ENCODE data around the gene RNLS. TPM values are rescaled to one million over a fixed set of nuclear protein-coding genes. Genes with fewer than 3 reads are reported as not detected.

RNLS gene
- total and polyA plus RNA-seq, 2 of the 4 experiments (the other 2 are of a cell fraction) = 4.5 to 7.0 TPM

DNA sequence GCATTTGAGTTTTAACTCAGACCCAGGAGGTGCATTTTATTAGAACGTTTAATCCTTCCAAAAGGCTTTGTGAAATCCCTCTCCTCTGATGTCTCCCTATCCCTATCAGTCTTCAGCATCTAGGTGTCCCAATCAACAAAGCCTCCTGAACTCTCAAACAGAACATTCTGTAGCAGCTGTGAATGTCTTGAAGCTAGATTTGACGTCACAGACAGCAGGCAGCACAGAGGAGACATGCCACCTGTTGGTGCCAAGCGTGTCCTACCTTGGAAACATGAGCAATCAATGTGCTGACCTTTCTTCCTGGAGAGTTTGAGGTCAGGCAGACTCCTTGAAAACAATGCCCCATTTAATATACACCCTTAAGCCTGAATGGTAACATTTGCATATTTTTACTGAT, 125.5 kb downstream of the RNLS start:
- Histone ChIP-seq H2BK20ac (ENCODE audit: low read depth, low read length) (no peak overlapping the region), H3K14ac (replicated peaks; ENCODE audit: low read depth, low read length) (no peak overlapping the region), H3K4me1 (ENCODE audit: control insufficient read depth, insufficient read depth, low read length) (peaks cover 3% of the 10 kb centered on the region; the same call in 1 of the 2 replicates), H3K56ac (ENCODE audit: extremely low read depth, insufficient read depth, low read length) (no peak overlapping the region), H3K18ac (ENCODE audit: low read depth, low read length) (no peak overlapping the region), H2AK9ac (replicated peaks; ENCODE audit: low read depth, low read length, poor library complexity) (no peak overlapping the region), H2BK120ac (ENCODE audit: low read depth, low read length) (no peak overlapping the region), H3K9me3 (ENCODE audit: control insufficient read depth, insufficient read depth, low read length) (no peaks in the 10 kb centered on the region), H2BK15ac (ENCODE audit: low read depth, low read length) (no peak overlapping the region), H3K4ac (ENCODE audit: low read depth, low read length) (no peak overlapping the region), H4K91ac (ENCODE audit: insufficient read depth, low read depth, low read length) (no peak overlapping the region), H3K9ac (ENCODE audit: low read depth, low read length) (no peak overlapping the region), H3K27ac (ENCODE audit: insufficient read depth, low read length) (no peak overlapping the region), H3K9me1 (ENCODE audit: insufficient read depth, low read length) (no peaks in the 10 kb centered on the region), H4K8ac (ENCODE audit: low read depth in 2 of 2, low read length in 2 of 2) (no peak overlapping the region), H3K23ac (ENCODE audit: low read depth, low read length) (no peak overlapping the region), H3K27me3 (ENCODE audit: control insufficient read depth, insufficient read depth, low read length) (peaks cover 15% of the 10 kb centered on the region), H2AK5ac (ENCODE audit: low read depth, low read length) (no peak overlapping the region), H2AFZ (replicated peaks; ENCODE audit: low read length, poor library complexity) (no peak overlapping the region), H3K36me3 (ENCODE audit: control insufficient read depth, insufficient read depth, low read length) (no peaks in the 10 kb centered on the region), H4K20me1 (ENCODE audit: insufficient read depth, low read length) (no peaks in the 10 kb centered on the region), H4K5ac (ENCODE audit: low read depth, low read length) (no peak overlapping the region), H3K4me3 (ENCODE audit: insufficient read depth, low read depth, low read length) (no peak overlapping the region), H2BK5ac (ENCODE audit: low read depth, low read length, poor library complexity, severe bottlenecking) (no peak overlapping the region), H3K4me2 (ENCODE audit: low read depth, low read length) (no peak overlapping the region), H3K79me1 (ENCODE audit: low read depth in 1 of 2, low read length in 2 of 2) (no peaks in the 10 kb centered on the region)
- dilution Hi-C loops (cut with HindIII; ENCODE audit: low sequenced_read_pairs, unreplicated experiment) = no loop called here
- in situ Hi-C loops (cut with MboI; ENCODE audit: low sequenced_read_pairs) = no loop called here
- no peak for ATAC-seq (ENCODE audit: low read depth)
- TF ChIP-seq MAFK (IDR thresholded peaks at IDR 0.05; ENCODE audit: low read depth, low read length) (no peak), SMC3 (IDR thresholded peaks at IDR 0.05; ENCODE audit: low read depth, low read length) (no peak), RFX5 (IDR thresholded peaks at IDR 0.05; ENCODE audit: low read depth, low read length) (no peak), MXI1 (IDR thresholded peaks at IDR 0.05; ENCODE audit: borderline replicate concordance, low read depth, low read length) (no peak), FOS (IDR thresholded peaks at IDR 0.05; ENCODE audit: low read depth, low read length) (no peak), RAD21 (IDR thresholded peaks at IDR 0.05; ENCODE audit: low read length) (no peak), POLR2A (IDR thresholded peaks at IDR 0.05; ENCODE audit: low read depth, low read length) (no peak), RCOR1 (IDR thresholded peaks at IDR 0.05; ENCODE audit: insufficient replicate concordance, low read length) (no peak), CHD1 (IDR thresholded peaks at IDR 0.05; ENCODE audit: low read depth, low read length) (no peak), CEBPB (IDR thresholded peaks at IDR 0.05; ENCODE audit: low read depth, low read length) (no peak), MAZ (IDR thresholded peaks at IDR 0.05; ENCODE audit: borderline replicate concordance, low read depth, low read length) (no peak)
- TF ChIP-seq, protein P1, sequence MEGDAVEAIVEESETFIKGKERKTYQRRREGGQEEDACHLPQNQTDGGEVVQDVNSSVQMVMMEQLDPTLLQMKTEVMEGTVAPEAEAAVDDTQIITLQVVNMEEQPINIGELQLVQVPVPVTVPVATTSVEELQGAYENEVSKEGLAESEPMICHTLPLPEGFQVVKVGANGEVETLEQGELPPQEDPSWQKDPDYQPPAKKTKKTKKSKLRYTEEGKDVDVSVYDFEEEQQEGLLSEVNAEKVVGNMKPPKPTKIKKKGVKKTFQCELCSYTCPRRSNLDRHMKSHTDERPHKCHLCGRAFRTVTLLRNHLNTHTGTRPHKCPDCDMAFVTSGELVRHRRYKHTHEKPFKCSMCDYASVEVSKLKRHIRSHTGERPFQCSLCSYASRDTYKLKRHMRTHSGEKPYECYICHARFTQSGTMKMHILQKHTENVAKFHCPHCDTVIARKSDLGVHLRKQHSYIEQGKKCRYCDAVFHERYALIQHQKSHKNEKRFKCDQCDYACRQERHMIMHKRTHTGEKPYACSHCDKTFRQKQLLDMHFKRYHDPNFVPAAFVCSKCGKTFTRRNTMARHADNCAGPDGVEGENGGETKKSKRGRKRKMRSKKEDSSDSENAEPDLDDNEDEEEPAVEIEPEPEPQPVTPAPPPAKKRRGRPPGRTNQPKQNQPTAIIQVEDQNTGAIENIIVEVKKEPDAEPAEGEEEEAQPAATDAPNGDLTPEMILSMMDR (conservative IDR thresholded peaks at IDR 0.05; ENCODE audit: low read depth, low read length) = no peak
- TF ChIP-seq, protein P2, sequence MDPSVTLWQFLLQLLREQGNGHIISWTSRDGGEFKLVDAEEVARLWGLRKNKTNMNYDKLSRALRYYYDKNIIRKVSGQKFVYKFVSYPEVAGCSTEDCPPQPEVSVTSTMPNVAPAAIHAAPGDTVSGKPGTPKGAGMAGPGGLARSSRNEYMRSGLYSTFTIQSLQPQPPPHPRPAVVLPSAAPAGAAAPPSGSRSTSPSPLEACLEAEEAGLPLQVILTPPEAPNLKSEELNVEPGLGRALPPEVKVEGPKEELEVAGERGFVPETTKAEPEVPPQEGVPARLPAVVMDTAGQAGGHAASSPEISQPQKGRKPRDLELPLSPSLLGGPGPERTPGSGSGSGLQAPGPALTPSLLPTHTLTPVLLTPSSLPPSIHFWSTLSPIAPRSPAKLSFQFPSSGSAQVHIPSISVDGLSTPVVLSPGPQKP (IDR thresholded peaks at IDR 0.05; ENCODE audit: borderline replicate concordance, low read depth, low read length) = no peak
- TF ChIP-seq, protein P3, sequence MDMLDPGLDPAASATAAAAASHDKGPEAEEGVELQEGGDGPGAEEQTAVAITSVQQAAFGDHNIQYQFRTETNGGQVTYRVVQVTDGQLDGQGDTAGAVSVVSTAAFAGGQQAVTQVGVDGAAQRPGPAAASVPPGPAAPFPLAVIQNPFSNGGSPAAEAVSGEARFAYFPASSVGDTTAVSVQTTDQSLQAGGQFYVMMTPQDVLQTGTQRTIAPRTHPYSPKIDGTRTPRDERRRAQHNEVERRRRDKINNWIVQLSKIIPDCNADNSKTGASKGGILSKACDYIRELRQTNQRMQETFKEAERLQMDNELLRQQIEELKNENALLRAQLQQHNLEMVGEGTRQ (IDR thresholded peaks at IDR 0.05; ENCODE audit: low read depth, low read length) = no peak
- intact Hi-C loops (cut with micrococcal nuclease) = no loop called here
- whole genome bisulfite sequencing, 2 experiments (ENCODE audit: extremely low coverage in 2 of 2, insufficient read length in 1 of 2) = no CpG with 5 or more reads among the region's 3 CpGs
- POLR2A ChIA-PET (ENCODE audit: unreplicated experiment) = no interaction called here
- no peak for DNase-seq
- CTCF ChIA-PET = no interaction called here
- BruUV-seq (replicated peaks) = no TSS peak

Data from IMR-90 (cell line).